ENCODE results near the gene SMAD6.

Gene SMAD6

GRCh38 chr15:66801266-66801665, 99.2 kb downstream of the SMAD6 start:
- no peak for DNase-seq

GRCh38 chr15:66802025-66803001, 100.3 kb downstream of the SMAD6 start:
- no peak for DNase-seq

GRCh38 chr15:66803182-66803729, 101.2 kb downstream of the SMAD6 start:
- DNase-seq, result no peak

- no peak for DNase-seq
Measured at GRCh38 chr15:66803749-66804148, 101.7 kb downstream of the SMAD6 start.

- no peak for DNase-seq
Measured at GRCh38 chr15:66805202-66805885, 103.3 kb downstream of the SMAD6 start.

- no peak for DNase-seq
Measured at GRCh38 chr15:66808181-66808824, 106.3 kb downstream of the SMAD6 start.

GRCh38 chr15:66809664-66810063, 107.6 kb downstream of the SMAD6 start:
- no peak for DNase-seq

- DNase-seq, result no peak
Measured at GRCh38 chr15:66815318-66815717, 113.3 kb downstream of the SMAD6 start.

- no peak for DNase-seq
Measured at GRCh38 chr15:66816201-66816600, 114.2 kb downstream of the SMAD6 start.

- no peak for DNase-seq
Measured at GRCh38 chr15:66819084-66819483, 117.0 kb downstream of the SMAD6 start.

- DNase-seq, result no peak
Measured at GRCh38 chr15:66820481-66821176, 118.6 kb downstream of the SMAD6 start.

- no peak for DNase-seq
Measured at GRCh38 chr15:66821307-66821706, 119.3 kb downstream of the SMAD6 start.

GRCh38 chr15:66822114-66822513, 120.1 kb downstream of the SMAD6 start:
- DNase-seq, result no peak

GRCh38 chr15:66822576-66822975, 120.5 kb downstream of the SMAD6 start:
- no peak for DNase-seq

- no peak for DNase-seq
Measured at GRCh38 chr15:66823601-66824000, 121.6 kb downstream of the SMAD6 start.

GRCh38 chr15:66824424-66824823, 122.4 kb downstream of the SMAD6 start:
- no peak for DNase-seq

- DNase-seq, result no peak
Measured at GRCh38 chr15:66825139-66825538, 123.1 kb downstream of the SMAD6 start.

GRCh38 chr15:66825731-66826130, 123.7 kb downstream of the SMAD6 start:
- no peak for DNase-seq

GRCh38 chr15:66826507-66826906, 124.5 kb downstream of the SMAD6 start:
- no peak for DNase-seq

GRCh38 chr15:66827039-66827697, 125.1 kb downstream of the SMAD6 start:
- DNase-seq, result no peak

- no peak for DNase-seq
Measured at GRCh38 chr15:66827698-66828055, 125.6 kb downstream of the SMAD6 start.
